Measurements from ENCODE around the gene MBD3L2B. TPM values are rescaled to one million over a fixed set of nuclear protein-coding genes. Genes with fewer than 3 reads are reported as not detected.
"Not testable (repeated sequence)": the region's sequence is repeated elsewhere in the genome, so short reads cannot be mapped to it uniquely, and the experiment has no call there.

MBD3L2B gene
- not detected for polyA plus RNA-seq (2012; ENCODE audit: low read depth, missing spikeins)

- FAIRE-seq; DNase-seq (ENCODE audit: insufficient read length, low spot score): not testable (repeated sequence)
Measured at GRCh38 chr19:7021331-7021730, at the start of gene MBD3L2B. TSS of gene MBD3L2B (minus strand) at chr19:7021431. CDS start at chr19:7021397, 34 bp downstream.

GRCh38 chr19:7069904-7070226 lies 48.6 kb upstream of the MBD3L2B start:
- TF ChIP-seq TAF1 (IDR thresholded peaks at IDR 0.05; ENCODE audit: low read depth, low read length), result no peak
- TF ChIP-seq POU2F2 (IDR thresholded peaks at IDR 0.05; ENCODE audit: low read depth, low read length), result no peak
- no peak for TF ChIP-seq POLR2AphosphoS5 (IDR thresholded peaks at IDR 0.05; ENCODE audit: low read depth, low read length)
- TF ChIP-seq POLR2A (IDR thresholded peaks at IDR 0.05; ENCODE audit: low read depth, low read length), result no peak
- no peak for TF ChIP-seq PAX5 (IDR thresholded peaks at IDR 0.05; ENCODE audit: insufficient read depth, low read length, severe bottlenecking)
- no peak for TF ChIP-seq SPI1 (IDR thresholded peaks at IDR 0.05; ENCODE audit: low read depth, low read length)
- no peak for FAIRE-seq
- no peak for DNase-seq (ENCODE audit: insufficient read length, low spot score)

- peak; percentile 94 for TF ChIP-seq POLR2A (IDR thresholded peaks at IDR 0.05; ENCODE audit: low read depth, low read length)
- no peak for TF ChIP-seq PAX5 (IDR thresholded peaks at IDR 0.05; ENCODE audit: insufficient read depth, low read length, severe bottlenecking)
- TF ChIP-seq TAF1 (IDR thresholded peaks at IDR 0.05; ENCODE audit: low read depth, low read length), result peak; percentile 88
- TF ChIP-seq SPI1 (IDR thresholded peaks at IDR 0.05; ENCODE audit: low read depth, low read length), result peak; percentile 21
- peak; percentile 93 for TF ChIP-seq POLR2AphosphoS5 (IDR thresholded peaks at IDR 0.05; ENCODE audit: low read depth, low read length)
- TF ChIP-seq POU2F2 (IDR thresholded peaks at IDR 0.05; ENCODE audit: low read depth, low read length), result peak; percentile 49; the same call in 1 of the 2 replicates
- peak; percentile 86 for DNase-seq (ENCODE audit: insufficient read length, low spot score)
- peak; percentile 97 for FAIRE-seq
Measured at GRCh38 chr19:7069042-7069903, 48.0 kb upstream of the MBD3L2B start, which contains the start of gene ZNF557. TSS of gene ZNF557 (plus strand) at chr19:7069703. CDS start at chr19:7075075, 5,372 bp downstream.

GRCh38 chr19:7068599-7068998 lies 47.4 kb upstream of the MBD3L2B start:
- FAIRE-seq, result no peak
- no peak for DNase-seq (ENCODE audit: insufficient read length, low spot score)
- TF ChIP-seq SPI1 (IDR thresholded peaks at IDR 0.05; ENCODE audit: low read depth, low read length) (no peak), POLR2A (IDR thresholded peaks at IDR 0.05; ENCODE audit: low read depth, low read length) (no peak)

GRCh38 chr19:7067716-7068115 lies 46.5 kb upstream of the MBD3L2B start:
- TF ChIP-seq POLR2AphosphoS5 (IDR thresholded peaks at IDR 0.05; ENCODE audit: low read depth, low read length) (no peak), POU2F2 (IDR thresholded peaks at IDR 0.05; ENCODE audit: low read depth, low read length) (no peak), POLR2A (IDR thresholded peaks at IDR 0.05; ENCODE audit: low read depth, low read length) (no peak), SPI1 (IDR thresholded peaks at IDR 0.05; ENCODE audit: low read depth, low read length) (no peak), PAX5 (IDR thresholded peaks at IDR 0.05; ENCODE audit: insufficient read depth, low read length, severe bottlenecking) (no peak), TAF1 (IDR thresholded peaks at IDR 0.05; ENCODE audit: low read depth, low read length) (no peak)
- DNase-seq (ENCODE audit: insufficient read length, low spot score) (no peak), FAIRE-seq (no peak)

- not testable (repeated sequence) for FAIRE-seq; DNase-seq (ENCODE audit: insufficient read length, low spot score)
Measured at GRCh38 chr19:7067122-7067521, 45.9 kb upstream of the MBD3L2B start.

GRCh38 chr19:7063764-7064418 lies 42.7 kb upstream of the MBD3L2B start:
- TF ChIP-seq SPI1 (IDR thresholded peaks at IDR 0.05; ENCODE audit: low read depth, low read length), result no peak
- no peak for TF ChIP-seq POLR2AphosphoS5 (IDR thresholded peaks at IDR 0.05; ENCODE audit: low read depth, low read length)
- TF ChIP-seq POU2F2 (IDR thresholded peaks at IDR 0.05; ENCODE audit: low read depth, low read length), result no peak
- TF ChIP-seq PAX5 (IDR thresholded peaks at IDR 0.05; ENCODE audit: insufficient read depth, low read length, severe bottlenecking), result no peak
- no peak for TF ChIP-seq POLR2A (IDR thresholded peaks at IDR 0.05; ENCODE audit: low read depth, low read length)
- TF ChIP-seq TAF1 (IDR thresholded peaks at IDR 0.05; ENCODE audit: low read depth, low read length), result no peak
- DNase-seq (ENCODE audit: insufficient read length, low spot score) (no peak), FAIRE-seq (no peak)

GRCh38 chr19:7063339-7063738 lies 42.1 kb upstream of the MBD3L2B start:
- DNase-seq (ENCODE audit: insufficient read length, low spot score) (no peak), FAIRE-seq (no peak)
- TF ChIP-seq POLR2A (IDR thresholded peaks at IDR 0.05; ENCODE audit: low read depth, low read length) (no peak), TAF1 (IDR thresholded peaks at IDR 0.05; ENCODE audit: low read depth, low read length) (no peak), SPI1 (IDR thresholded peaks at IDR 0.05; ENCODE audit: low read depth, low read length) (no peak), POLR2AphosphoS5 (IDR thresholded peaks at IDR 0.05; ENCODE audit: low read depth, low read length) (no peak), PAX5 (IDR thresholded peaks at IDR 0.05; ENCODE audit: insufficient read depth, low read length, severe bottlenecking) (no peak), POU2F2 (IDR thresholded peaks at IDR 0.05; ENCODE audit: low read depth, low read length) (no peak)

- FAIRE-seq; DNase-seq (ENCODE audit: insufficient read length, low spot score): not testable (repeated sequence)
Measured at GRCh38 chr19:7059977-7060376, 38.7 kb upstream of the MBD3L2B start.

- not testable (repeated sequence) for FAIRE-seq; DNase-seq (ENCODE audit: insufficient read length, low spot score)
Measured at GRCh38 chr19:7058576-7058975, 37.3 kb upstream of the MBD3L2B start, which contains the start of gene MBD3L3. TSS of gene MBD3L3 (minus strand) at chr19:7058676. CDS start at chr19:7058605, 71 bp downstream.

- FAIRE-seq; DNase-seq (ENCODE audit: insufficient read length, low spot score): not testable (repeated sequence)
Measured at GRCh38 chr19:7056371-7056770, 35.1 kb upstream of the MBD3L2B start.

- not testable (repeated sequence) for FAIRE-seq
Measured at GRCh38 chr19:7055679-7056078, 34.4 kb upstream of the MBD3L2B start.

GRCh38 chr19:7054635-7055368 lies 33.6 kb upstream of the MBD3L2B start:
- not testable (repeated sequence) for FAIRE-seq; DNase-seq (ENCODE audit: insufficient read length, low spot score)

More at GRCh38 chr19:7055679-7056078, 34.4 kb upstream of the MBD3L2B start:
- DNase-seq (ENCODE audit: insufficient read length, low spot score), result not testable (repeated sequence)

GRCh38 chr19:7052896-7053295 lies 31.7 kb upstream of the MBD3L2B start:
- not testable (repeated sequence) for DNase-seq (ENCODE audit: insufficient read length, low spot score); FAIRE-seq

GRCh38 chr19:7051421-7051820 lies 30.2 kb upstream of the MBD3L2B start:
- FAIRE-seq; DNase-seq (ENCODE audit: insufficient read length, low spot score): not testable (repeated sequence)
